Pancreas (tissue), 10 donors: ENCODE results near the gene KCTD6. TPM values are rescaled to one million over a fixed set of nuclear protein-coding genes. Genes with fewer than 3 reads are reported as not detected.
A peak's percentile ranks its signal among the peaks of the same experiment; 100 is the strongest.

Source experiments
- ATAC-seq, 4 donors: fragments of 200-7000 bp; cut with Tn5 transposase; one replicate each; pipeline versions ENCODE4 v1.8.0 to v1.9.1; 2020; ENCODE audit warnings: mild to moderate bottlenecking in 4 of 4, moderate library complexity in 4 of 4
- DNase-seq, 6 donors: peaks; one replicate each; pipeline ENCODE4 v3.0.0-alpha.2; 2020
- FAIRE-seq: peaks from 2 replicates; lab custom pipeline; 2012; peaks lifted over from hg19 to GRCh38; lab: Jason Lieb, UNC
- H3K27ac ChIP-seq, 4 donors: fragments of 200-600 bp; sonication (generic); 1 replicate in 3 of 4; 2 replicates in 1 of 4; pipeline versions ENCODE4 v1.5.0 to v1.8.0; 2020
- H3K27me3 ChIP-seq, 4 donors: fragments of 200-600 bp; one replicate each; pipeline ENCODE4 v1.8.0; 2021
- H3K36me3 ChIP-seq, 3 donors: fragments of 200-600 bp; sonication (generic) in 1 of 3; one replicate each; pipeline versions ENCODE4 v1.5.0 to v1.8.0; 2020 to 2021
- H3K4me1 ChIP-seq, 3 donors: fragments of 200-600 bp; one replicate each; pipeline ENCODE4 v1.8.0; 2021
- H3K4me3 ChIP-seq, 4 donors: fragments of 200-600 bp; sonication (generic) in 2 of 4; one replicate each; pipeline versions ENCODE4 v1.5.0 to v1.8.0; 2020 to 2021
- H3K9me3 ChIP-seq, 4 donors: fragments of 200-600 bp; one replicate each; pipeline ENCODE4 v1.8.0; 2021
- CTCF ChIP-seq, 4 donors: fragments of 200-600 bp; sonication (generic) in 3 of 4; IDR thresholded peaks; one replicate each; pipeline versions ENCODE4 v1.5.0 to v1.8.0; 2021; ENCODE audit warnings: antibody characterized with exemption in 4 of 4
- WGBS, 2 donors: extraction: QIAGEN DNeasy Blood & Tissue Kit; methylation state at CpG; one replicate each; pipeline ENCODE4 v1.1.7; 2013; 5-methylcytosine and 5-hydroxymethylcytosine counted together
- intact Hi-C, 3 donors: fragments of 100-400 bp; cut with DNase I; formaldehyde crosslinking; loops; one replicate each; pipeline versions ENCODE4 v1.11.1 to v1.14.2; 2022
- polyA plus RNA-seq, 2 donors: library from polyadenylated mRNA; stranded (reverse); fragments of 200-250 nt; gene quantifications; one replicate each; pipeline ENCODE4 v1.2.3, GENCODE V29; 2013
- total RNA-seq, 6 donors: library from RNA; stranded (reverse); fragmentation: NEBNext Ultra II Directional in 4 of 6; extraction: Animal tissue kit (Norgen Biotek cat#: 25700) in 4 of 6; gene quantifications; one replicate each; pipeline versions ENCODE4 v1.2.1 to v1.2.4, GENCODE V29; 2021 to 2023
- donor health status: healthy with polysubstance abuse.
- donor health status: DM: no; HTN: no; CAD: no; lungs with moderate emphysema.
- donor health status: DM: no; HTN: no; CAD: no.
- donor health status: control.
- donor health status: control.
- donor health status: Bipolar disorder and iron deficiency.
- donor health status: DM: yes; HTN: yes; CAD: no.
- donor health status: DM: no; HTN: no; CAD: no.
- donor health status: DM: no; HTN: no; CAD: no.
- donor health status: DM: yes; HTN: yes; CAD: no.

Gene KCTD6
- total RNA-seq (1 to 10 TPM; 2.2 to 6.0 (median 3.5) TPM), polyA plus RNA-seq (10 to 100 TPM in 1 of 2 donors, 1 to 10 TPM in 1; 4.8 to 13.8 TPM)

- DNase-seq (peak; percentile 91 to 98 (median 96)), FAIRE-seq (no peak), ATAC-seq (peak; percentile 93 to 97 (median 94))
- 0 to 1% methylated on average over 68 to 104 of the region's 104 CpGs for WGBS, 2 donors
- Histone ChIP-seq H3K27me3 (no peaks in the 10 kb centered on the region), H3K9me3 (no peaks in the 10 kb centered on the region), H3K4me3 (peak within 1 kb of the TSS; percentile 59 to 75 (median 66)), H3K36me3 (no peaks in the 10 kb centered on the region), H3K27ac (peak within 1 kb of the TSS; percentile 1 to 54 (median 34)), H3K4me1 (peaks cover 5 to 16% (median 13%) of the 10 kb centered on the region in 3 donors)
- intact Hi-C loops, result loop anchor here in 1 of 3 donors (10.0 kb wide), 1 partner anchor 157 kb away; the partner anchor contains the start of gene PXK
- TF ChIP-seq CTCF (IDR thresholded peaks at IDR 0.05), result peak; percentile 45 to 63 (median 62)
These were observed at the start of gene KCTD6 for GRCh38 chr3:58491506-58492402. TSS of gene KCTD6 (plus strand) at chr3:58492096. CDS start at chr3:58498756, 6,660 bp downstream.

DNA sequence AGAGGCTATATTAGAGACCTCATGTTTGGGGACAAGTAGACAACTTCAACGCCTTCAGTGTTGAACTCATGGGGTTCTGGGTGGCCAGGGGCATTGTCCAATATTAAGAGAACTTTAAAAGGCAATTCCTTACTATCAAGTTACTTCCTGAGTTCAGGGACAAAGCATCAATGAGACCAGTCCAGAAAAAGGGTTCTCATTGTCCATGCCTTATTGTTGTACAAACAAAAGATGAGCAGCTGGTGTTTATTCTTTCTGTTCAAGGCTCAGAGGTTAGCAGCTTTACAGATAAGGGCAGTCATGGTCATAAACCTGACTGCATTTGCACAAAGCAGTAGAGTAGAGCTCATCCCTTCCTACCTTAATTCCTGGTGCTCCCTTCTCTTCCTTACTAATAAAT is 39.7 kb upstream of the KCTD6 start:
- intact Hi-C loops, result no loop called here
- FAIRE-seq (no peak), DNase-seq (no peak), ATAC-seq (no peak)
- H3K27me3 ChIP-seq, result no peaks in the 10 kb centered on the region
- no peaks in the 10 kb centered on the region for H3K4me1 ChIP-seq
- H3K36me3 ChIP-seq, result no peaks in the 10 kb centered on the region
- no peak overlapping the region for H3K27ac ChIP-seq
- no peak overlapping the region for H3K4me3 ChIP-seq
- WGBS, 2 donors, result 53 to 57% methylated on average over 1 of the region's 1 CpG
- TF ChIP-seq CTCF (IDR thresholded peaks at IDR 0.05), result no peak
- no peaks in the 10 kb centered on the region for H3K9me3 ChIP-seq

- DNase-seq, result no peak
- TF ChIP-seq CTCF (IDR thresholded peaks at IDR 0.05), result no peak
- H3K27me3 ChIP-seq, result no peaks in the 10 kb centered on the region
- WGBS, 2 donors, result 68 to 89% methylated on average over 4 of the region's 4 CpGs
- no peak overlapping the region for H3K27ac ChIP-seq
- no peak for ATAC-seq
- intact Hi-C loops, result no loop called here
- FAIRE-seq, result no peak
- H3K36me3 ChIP-seq, result no peaks in the 10 kb centered on the region
- peaks cover 0 to 5% (median 0%) of the 10 kb centered on the region in 3 donors for H3K4me1 ChIP-seq
- H3K4me3 ChIP-seq, result no peak overlapping the region
- H3K9me3 ChIP-seq, result no peaks in the 10 kb centered on the region
These were observed 32.7 kb upstream of the KCTD6 start for GRCh38 chr3:58459160-58459559.

DNA sequence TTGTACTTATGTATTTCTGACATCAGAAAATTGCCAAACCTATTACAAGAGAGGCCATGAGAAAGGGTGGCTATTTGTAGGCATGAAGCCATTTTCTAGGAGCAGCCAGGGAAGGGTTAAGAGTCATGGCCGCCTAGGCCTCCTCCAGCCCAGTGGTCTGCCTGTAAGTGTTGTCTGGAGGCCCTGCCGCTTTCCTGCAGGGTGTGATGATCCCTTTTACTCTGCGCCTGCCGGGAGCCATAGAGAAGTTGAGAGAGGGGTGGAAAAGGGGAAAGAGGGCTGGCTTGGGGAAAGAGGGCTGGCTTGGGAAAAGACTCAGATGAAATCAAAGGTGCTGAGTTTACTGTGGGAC is 29.1 kb upstream of the KCTD6 start:
- Histone ChIP-seq H3K27ac (no peak overlapping the region), H3K9me3 (no peaks in the 10 kb centered on the region), H3K36me3 (no peaks in the 10 kb centered on the region), H3K27me3 (no peaks in the 10 kb centered on the region), H3K4me1 (peaks cover 0 to 5% (median 0%) of the 10 kb centered on the region in 3 donors), H3K4me3 (no peak overlapping the region)
- no peak for FAIRE-seq
- intact Hi-C loops, result loop anchor here in 1 of 3 donors (10.0 kb wide), 1 partner anchor 172 kb away; no protein-coding TSS in a partner anchor
- DNase-seq, result no peak
- ATAC-seq, result no peak
- 67 to 75% methylated on average over 4 of the region's 4 CpGs for WGBS, 2 donors
- TF ChIP-seq CTCF (IDR thresholded peaks at IDR 0.05), result no peak
